ENCODE data around the gene SH3GLB1. TPM values are rescaled to one million over a fixed set of nuclear protein-coding genes. Genes with fewer than 3 reads are reported as not detected.

SH3GLB1 gene
- total RNA-seq, 1 experiment from 2014 or later: 45.9 TPM

DNA sequence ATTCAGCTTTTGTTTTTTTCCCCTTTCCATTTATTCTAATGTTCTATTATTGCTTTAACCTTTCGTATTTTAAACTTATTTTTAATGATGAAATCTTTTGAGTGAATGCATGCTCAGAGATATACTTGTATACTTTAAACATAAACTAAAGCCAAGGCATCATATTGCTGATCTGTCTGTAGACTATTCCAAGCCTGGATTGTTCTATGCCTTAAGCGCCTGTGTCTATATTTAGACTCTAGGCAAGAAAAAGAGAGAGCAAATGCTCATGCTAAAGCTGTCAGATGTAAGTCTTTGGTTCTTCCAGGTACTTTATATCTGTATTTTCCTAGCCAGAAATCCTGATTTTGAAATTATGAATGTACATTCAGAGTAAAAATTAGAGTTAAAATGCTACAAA is 14.4 kb downstream of the SH3GLB1 start:
- Histone ChIP-seq H3K4me1 (ENCODE audit: insufficient read depth, low read length, poor library complexity, severe bottlenecking) (no peaks in the 10 kb centered on the region), H3K4me3 (ENCODE audit: low read depth, low read length, poor library complexity, severe bottlenecking) (no peak overlapping the region)

DNA sequence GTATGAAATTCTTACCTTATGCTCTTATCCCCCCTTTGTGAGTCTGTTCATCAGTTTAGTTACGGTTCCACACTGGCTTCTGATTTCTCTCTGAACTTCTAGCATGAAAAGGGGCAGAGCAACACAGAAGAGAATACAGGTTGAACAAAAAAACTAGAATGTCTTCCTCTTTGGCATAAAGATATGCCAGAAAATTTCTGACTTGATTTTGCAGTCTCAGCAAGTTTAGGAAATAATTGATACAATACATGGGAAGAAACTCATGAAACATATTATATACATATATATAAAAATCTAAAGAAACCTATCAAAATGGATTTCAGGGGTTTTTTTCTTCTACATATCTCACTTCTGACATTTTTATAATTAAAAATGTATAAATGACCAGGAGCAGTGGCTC is 27.0 kb downstream of the SH3GLB1 start:
- POLR2A ChIA-PET (ENCODE audit: low non-redundant PET): no interaction called here
- Histone ChIP-seq H3K9me3 (ENCODE audit: low read depth, low read length, poor library complexity, severe bottlenecking) (no peaks in the 10 kb centered on the region), H3K4me1 (ENCODE audit: insufficient read depth, low read length, poor library complexity, severe bottlenecking) (no peaks in the 10 kb centered on the region), H3K4me3 (ENCODE audit: low read depth, low read length, poor library complexity, severe bottlenecking) (no peak overlapping the region), H3K27me3 (replicated peaks; ENCODE audit: insufficient read depth, low read depth, low read length, poor library complexity) (no peaks in the 10 kb centered on the region), H3K27ac (ENCODE audit: low read depth, low read length, poor library complexity, severe bottlenecking) (no peak overlapping the region), H3K36me3 (ENCODE audit: insufficient read depth, low read length, poor library complexity, severe bottlenecking) (peaks cover 17% of the 10 kb centered on the region)
- TF ChIP-seq EZH2 (IDR thresholded peaks at IDR 0.05; ENCODE audit: borderline replicate concordance, low read depth, low read length, poor library complexity, severe bottlenecking): no peak
- TF ChIP-seq, protein P1, sequence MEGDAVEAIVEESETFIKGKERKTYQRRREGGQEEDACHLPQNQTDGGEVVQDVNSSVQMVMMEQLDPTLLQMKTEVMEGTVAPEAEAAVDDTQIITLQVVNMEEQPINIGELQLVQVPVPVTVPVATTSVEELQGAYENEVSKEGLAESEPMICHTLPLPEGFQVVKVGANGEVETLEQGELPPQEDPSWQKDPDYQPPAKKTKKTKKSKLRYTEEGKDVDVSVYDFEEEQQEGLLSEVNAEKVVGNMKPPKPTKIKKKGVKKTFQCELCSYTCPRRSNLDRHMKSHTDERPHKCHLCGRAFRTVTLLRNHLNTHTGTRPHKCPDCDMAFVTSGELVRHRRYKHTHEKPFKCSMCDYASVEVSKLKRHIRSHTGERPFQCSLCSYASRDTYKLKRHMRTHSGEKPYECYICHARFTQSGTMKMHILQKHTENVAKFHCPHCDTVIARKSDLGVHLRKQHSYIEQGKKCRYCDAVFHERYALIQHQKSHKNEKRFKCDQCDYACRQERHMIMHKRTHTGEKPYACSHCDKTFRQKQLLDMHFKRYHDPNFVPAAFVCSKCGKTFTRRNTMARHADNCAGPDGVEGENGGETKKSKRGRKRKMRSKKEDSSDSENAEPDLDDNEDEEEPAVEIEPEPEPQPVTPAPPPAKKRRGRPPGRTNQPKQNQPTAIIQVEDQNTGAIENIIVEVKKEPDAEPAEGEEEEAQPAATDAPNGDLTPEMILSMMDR (conservative IDR thresholded peaks at IDR 0.05; ENCODE audit: low read depth, low read length): no peak
- CTCF ChIA-PET: no interaction called here
- intact Hi-C loops (cut with micrococcal nuclease; ENCODE audit: unreplicated experiment): no loop called here
- no peak for DNase-seq (ENCODE audit: low spot score)
- BruUV-seq (replicated peaks): no TSS peak

More for the DNA sequence above, 14.4 kb downstream of the SH3GLB1 start:
- intact Hi-C loops (cut with micrococcal nuclease; ENCODE audit: unreplicated experiment): no loop called here
- no peaks in the 10 kb centered on the region for H3K9me3 ChIP-seq (ENCODE audit: low read depth, low read length, poor library complexity, severe bottlenecking)
- no peak overlapping the region for H3K27ac ChIP-seq (ENCODE audit: low read depth, low read length, poor library complexity, severe bottlenecking)
- ChIA-PET CTCF (no interaction called here), POLR2A (ENCODE audit: low non-redundant PET) (no interaction called here)
- no peaks in the 10 kb centered on the region for H3K36me3 ChIP-seq (ENCODE audit: insufficient read depth, low read length, poor library complexity, severe bottlenecking)
- no peaks in the 10 kb centered on the region for H3K27me3 ChIP-seq (replicated peaks; ENCODE audit: insufficient read depth, low read depth, low read length, poor library complexity)
- BruUV-seq (replicated peaks): no TSS peak
- TF ChIP-seq EZH2 (IDR thresholded peaks at IDR 0.05; ENCODE audit: borderline replicate concordance, low read depth, low read length, poor library complexity, severe bottlenecking): no peak
- TF ChIP-seq, protein P1 (conservative IDR thresholded peaks at IDR 0.05; ENCODE audit: low read depth, low read length): no peak
- no peak for DNase-seq (ENCODE audit: low spot score)

DNA sequence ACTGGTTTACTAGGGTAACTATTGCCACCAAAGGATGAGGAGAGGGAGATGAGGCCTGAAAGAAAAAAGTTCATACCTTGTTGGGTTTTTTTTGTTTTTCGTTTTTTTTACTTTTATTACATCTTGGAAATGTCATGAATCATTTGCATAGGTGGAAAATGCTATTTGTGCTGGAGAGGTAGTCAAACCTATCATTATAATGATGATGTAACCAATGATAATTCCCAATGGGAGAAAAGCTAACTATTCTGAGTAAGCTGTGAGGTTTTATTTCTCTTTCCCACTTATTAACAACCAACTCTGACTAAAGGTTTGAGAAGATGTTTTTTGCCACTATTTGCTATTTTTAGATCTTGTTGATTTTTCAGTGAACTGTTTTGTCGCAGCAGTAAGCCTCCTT is 29.0 kb downstream of the SH3GLB1 start:
- BruUV-seq (replicated peaks): no TSS peak
- intact Hi-C loops (cut with micrococcal nuclease; ENCODE audit: unreplicated experiment): no loop called here
- CTCF ChIA-PET: no interaction called here

More for the DNA sequence above, 29.0 kb downstream of the SH3GLB1 start:
- TF ChIP-seq EZH2 (IDR thresholded peaks at IDR 0.05; ENCODE audit: borderline replicate concordance, low read depth, low read length, poor library complexity, severe bottlenecking): no peak
- TF ChIP-seq, protein P1 (conservative IDR thresholded peaks at IDR 0.05; ENCODE audit: low read depth, low read length): no peak
- no peak overlapping the region for H3K27ac ChIP-seq (ENCODE audit: low read depth, low read length, poor library complexity, severe bottlenecking)
- no peaks in the 10 kb centered on the region for H3K27me3 ChIP-seq (replicated peaks; ENCODE audit: insufficient read depth, low read depth, low read length, poor library complexity)
- H3K9me3 ChIP-seq (ENCODE audit: low read depth, low read length, poor library complexity, severe bottlenecking): no peaks in the 10 kb centered on the region
- H3K4me1 ChIP-seq (ENCODE audit: insufficient read depth, low read length, poor library complexity, severe bottlenecking): no peaks in the 10 kb centered on the region
- POLR2A ChIA-PET (ENCODE audit: low non-redundant PET): no interaction called here
- H3K4me3 ChIP-seq (ENCODE audit: low read depth, low read length, poor library complexity, severe bottlenecking): no peak overlapping the region
- peaks cover 21% of the 10 kb centered on the region for H3K36me3 ChIP-seq (ENCODE audit: insufficient read depth, low read length, poor library complexity, severe bottlenecking)
- DNase-seq (ENCODE audit: low spot score): no peak
